ENCODE data around the gene DOK4.
"Not testable (repeated sequence)": the region's sequence is repeated elsewhere in the genome, so short reads cannot be mapped to it uniquely, and the experiment has no call there.

DOK4 gene

GRCh38 chr16:57475711-57476339 lies 10.5 kb downstream of the DOK4 start:
- DNase-seq, result peak; percentile 33 to 71

DNA sequence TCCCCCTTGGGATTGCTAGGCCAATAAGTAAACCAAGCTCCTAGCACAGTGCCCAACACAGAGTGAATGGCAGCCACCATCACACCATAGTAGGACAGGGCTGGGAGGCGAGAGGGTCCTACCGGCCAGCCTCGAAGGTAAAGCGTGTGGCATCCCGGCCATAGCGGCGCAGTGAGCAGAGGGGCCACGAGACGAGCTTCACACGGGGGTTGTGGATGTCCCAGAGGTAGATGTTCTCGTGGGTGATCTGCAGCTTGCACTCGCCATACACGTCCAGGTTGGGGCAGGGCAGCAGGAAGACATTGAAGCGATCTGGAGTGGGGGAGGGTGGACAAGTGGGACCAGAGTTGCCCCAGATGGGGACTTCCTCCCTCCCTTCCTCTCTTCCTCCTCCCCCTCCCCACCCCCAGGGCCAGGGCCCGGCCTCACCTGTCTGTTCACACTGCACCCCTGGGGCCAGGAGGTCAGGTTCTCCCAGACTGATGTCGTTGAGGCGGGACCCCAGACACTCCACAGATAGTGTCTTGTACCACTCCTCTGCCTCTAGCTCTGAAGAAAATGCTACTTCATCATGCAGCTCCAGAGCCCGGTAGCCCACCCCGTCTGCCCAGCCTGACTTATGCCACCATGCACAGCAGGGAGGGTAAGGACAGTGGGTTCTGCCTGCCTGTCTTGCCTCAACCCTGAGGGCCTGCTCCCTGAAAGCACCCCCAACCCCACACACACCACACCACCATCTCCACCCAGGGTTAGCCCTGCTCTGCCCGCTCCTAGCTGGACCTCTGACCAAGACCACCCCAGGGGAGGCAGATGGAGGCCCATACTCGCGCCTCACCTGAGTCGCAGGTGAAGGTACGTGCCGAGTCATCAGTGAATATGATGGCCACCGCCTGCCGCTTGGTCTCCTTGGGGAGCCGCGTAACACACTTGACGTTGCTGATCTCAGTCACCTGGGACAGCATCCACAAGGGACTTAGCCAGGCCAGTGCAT lies 11.3 kb downstream of the DOK4 start:
- DNase-seq, result no peak

DNA sequence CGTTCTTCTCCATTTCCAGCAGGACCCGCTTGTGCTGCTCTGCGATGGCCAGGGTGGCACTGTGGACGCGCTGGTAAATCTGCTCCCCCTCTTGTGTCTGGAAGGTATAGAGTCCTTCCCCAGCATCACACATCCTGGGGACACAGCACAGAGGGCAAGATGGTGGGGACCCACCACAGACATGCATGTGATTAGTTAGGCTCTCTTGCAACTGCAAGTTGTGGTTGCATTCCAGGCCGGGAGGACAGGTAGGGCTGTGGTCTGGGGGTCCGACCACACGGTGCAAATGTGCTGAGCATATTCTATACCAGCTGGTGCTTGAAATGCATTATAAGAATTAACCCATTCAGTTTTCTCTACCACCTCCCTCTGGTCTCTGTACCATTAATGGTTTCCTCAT lies 12.4 kb downstream of the DOK4 start:
- DNase-seq, result no peak

DNA sequence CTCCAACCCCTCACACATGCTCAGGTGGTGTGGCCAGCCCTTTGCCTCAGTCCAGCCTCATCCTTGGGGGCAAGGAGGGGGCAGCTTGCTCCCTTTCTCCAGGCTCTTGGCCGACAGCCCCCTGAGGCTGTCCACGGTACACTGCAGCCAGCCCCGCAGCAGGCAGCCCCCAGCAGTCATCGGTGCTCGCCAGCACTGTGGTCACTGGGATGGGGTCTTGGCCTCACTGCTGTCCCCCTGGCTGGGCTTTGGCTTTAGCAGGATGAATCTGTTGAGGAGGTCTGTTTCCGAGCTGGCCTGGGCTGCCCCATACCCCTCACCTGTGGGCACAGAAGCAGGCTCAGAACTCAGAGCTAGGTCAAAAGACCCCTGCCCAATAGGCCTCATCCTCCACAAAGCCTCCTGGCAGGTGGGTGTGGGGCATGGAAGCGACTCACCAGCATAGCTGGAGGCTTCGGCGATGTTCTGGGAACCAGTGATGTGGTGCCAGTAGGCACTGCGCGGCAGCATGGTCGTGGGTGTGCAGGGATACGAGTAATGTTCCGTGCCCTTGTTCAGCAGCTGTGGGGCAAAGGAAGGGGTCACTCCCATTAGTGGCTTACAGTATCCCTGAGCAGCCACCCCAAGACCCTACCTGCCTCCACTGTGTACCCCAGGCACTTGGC lies 13.0 kb downstream of the DOK4 start:
- no peak for DNase-seq

- DNase-seq, result no peak
These were observed 13.6 kb downstream of the DOK4 start for GRCh38 chr16:57472665-57473060.

DNA sequence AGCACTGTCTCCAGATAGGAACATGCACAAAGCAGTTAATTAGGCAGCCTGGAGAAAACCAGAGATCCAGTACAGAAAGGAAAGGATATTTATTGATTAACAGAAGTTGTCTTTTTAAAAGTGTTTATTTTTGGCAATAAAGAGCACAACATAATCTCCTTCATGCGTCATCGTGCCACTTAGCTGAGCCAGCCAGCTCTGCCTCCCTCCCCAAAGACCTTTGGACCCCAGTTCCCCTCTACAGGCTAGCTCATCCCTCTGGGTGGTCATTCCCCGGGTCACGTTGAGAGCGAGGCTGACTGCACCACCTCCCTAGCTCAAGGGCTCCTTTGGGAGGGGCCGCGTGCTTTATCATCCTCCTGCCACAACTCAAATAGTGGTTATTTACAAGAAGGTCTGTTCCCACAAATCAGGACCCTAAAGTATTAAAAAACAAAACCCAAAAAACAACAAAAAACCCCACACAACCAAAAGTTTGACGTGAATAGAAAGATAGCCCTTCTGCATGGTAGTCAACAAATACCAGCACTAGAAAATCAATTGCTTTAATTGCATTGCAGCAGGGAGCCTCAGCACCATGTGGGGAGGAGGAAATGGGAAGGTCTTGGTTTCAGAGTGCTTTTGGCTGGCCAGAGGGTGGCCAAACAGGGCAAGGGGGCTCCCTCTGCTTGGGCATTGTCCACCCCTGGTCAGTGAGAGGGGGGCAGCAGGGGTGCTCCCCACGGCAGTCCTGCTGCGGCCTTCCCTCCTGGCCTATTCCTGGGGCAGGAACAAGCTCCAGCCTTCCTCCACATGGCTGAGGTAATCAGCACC lies 14.2 kb downstream of the DOK4 start:
- no peak for DNase-seq

DNA sequence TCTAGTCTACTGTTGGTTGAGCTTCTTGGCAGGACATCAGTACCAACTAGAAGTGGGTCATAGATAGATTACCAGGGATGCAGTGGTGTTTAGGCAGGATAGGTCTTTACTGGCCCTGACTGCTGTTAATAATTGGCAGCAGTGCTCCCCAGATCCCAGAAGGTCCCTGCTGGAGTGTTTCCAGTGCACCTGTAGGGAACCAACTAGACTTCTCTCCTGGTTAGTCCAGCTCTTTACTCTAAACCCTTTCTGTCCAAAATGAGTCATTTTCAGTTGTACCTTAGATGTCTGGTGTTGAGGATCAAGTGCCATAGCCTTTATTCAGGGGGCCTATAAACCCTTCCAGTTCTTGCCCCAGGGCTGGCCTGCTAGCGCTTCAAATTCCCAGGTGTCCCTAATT lies 15.1 kb downstream of the DOK4 start:
- no peak for DNase-seq

- no peak for DNase-seq
These were observed 15.6 kb downstream of the DOK4 start for GRCh38 chr16:57470711-57471110.

- no peak for DNase-seq
These were observed 16.3 kb downstream of the DOK4 start for GRCh38 chr16:57469917-57470470.

- DNase-seq, result no peak
These were observed 17.2 kb downstream of the DOK4 start for GRCh38 chr16:57469046-57469445.

DNA sequence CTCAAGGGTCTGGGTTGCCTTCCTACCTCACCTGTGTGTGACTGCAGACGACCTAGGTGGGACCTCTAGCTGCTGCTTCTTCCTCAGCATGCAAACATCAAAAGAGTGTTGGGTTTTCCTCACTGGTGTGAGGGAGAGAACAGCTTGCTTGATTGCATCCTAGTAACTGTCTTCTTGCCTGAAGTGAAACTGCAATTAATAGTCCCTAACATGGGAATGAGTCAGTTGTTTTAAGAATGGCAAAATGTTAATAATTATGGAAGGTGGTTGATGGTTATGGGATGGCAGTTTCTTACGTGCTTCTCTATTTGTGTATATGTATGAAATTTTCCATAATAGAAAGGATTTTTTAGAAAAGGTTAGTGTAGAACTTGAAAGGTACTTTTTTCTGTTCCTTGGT lies 17.9 kb downstream of the DOK4 start:
- no peak for DNase-seq

DNA sequence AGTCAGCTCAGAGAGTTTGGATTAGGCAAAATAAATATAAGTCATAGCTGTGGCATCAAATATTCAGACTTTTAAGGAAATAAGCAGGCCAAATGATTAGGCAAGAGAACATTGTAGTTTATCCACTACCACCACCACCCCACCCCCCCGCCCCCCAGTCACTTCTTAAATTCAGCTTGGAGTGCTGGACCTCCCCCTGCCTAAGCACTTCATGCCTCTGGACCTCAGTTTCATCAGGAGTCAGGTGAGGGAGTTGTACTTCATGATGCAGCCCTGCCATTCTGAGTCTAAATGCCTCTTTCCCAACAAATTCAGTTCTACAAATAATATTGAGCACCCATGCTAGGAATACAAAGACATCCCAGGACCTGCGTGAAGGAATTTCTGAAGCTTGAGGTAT lies 21.8 kb downstream of the DOK4 start:
- DNase-seq, result no peak

GRCh38 chr16:57462978-57463362 lies 23.3 kb downstream of the DOK4 start:
- DNase-seq, result no peak

GRCh38 chr16:57462209-57462977 lies 23.9 kb downstream of the DOK4 start, which contains the start of gene POLR2C:
TSS of gene POLR2C (plus strand) at chr16:57462679. CDS start at chr16:57462725, 46 bp downstream.
- peak; percentile 88 to 93 for DNase-seq

GRCh38 chr16:57452021-57452420 lies 34.3 kb downstream of the DOK4 start:
- DNase-seq, result no peak

GRCh38 chr16:57447186-57447962 lies 38.9 kb downstream of the DOK4 start, which contains the start of the genes CIAPIN1 and COQ9:
TSS of gene CIAPIN1 (minus strand) at chr16:57447385. CDS start at chr16:57440928, 6,457 bp downstream.
TSS of gene COQ9 (plus strand) at chr16:57447479. CDS start at chr16:57447506, 27 bp downstream.
- DNase-seq, result peak; percentile 91

GRCh38 chr16:57446531-57447185 lies 39.6 kb downstream of the DOK4 start:
- peak; percentile 14 to 21 for DNase-seq

DNA sequence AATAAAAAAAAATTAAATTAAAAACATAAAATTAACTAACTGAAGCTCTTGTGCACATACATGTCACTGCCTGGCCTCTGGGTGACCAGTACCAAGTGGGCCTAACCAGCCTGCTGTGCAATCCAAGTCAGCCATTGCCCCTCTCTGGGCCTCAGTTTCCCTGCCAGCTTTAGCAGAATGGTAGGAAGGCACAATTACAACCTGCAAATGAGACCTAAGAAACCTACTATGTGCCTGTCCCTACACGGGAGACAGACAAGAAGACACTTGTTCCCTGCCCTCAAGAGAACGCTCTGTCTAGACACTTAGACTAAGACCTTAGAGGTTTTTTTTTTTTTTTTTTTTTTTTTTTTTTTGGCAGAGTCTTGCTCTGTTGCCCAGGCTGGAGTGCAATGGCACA lies 40.8 kb downstream of the DOK4 start:
- DNase-seq, result no peak

DNA sequence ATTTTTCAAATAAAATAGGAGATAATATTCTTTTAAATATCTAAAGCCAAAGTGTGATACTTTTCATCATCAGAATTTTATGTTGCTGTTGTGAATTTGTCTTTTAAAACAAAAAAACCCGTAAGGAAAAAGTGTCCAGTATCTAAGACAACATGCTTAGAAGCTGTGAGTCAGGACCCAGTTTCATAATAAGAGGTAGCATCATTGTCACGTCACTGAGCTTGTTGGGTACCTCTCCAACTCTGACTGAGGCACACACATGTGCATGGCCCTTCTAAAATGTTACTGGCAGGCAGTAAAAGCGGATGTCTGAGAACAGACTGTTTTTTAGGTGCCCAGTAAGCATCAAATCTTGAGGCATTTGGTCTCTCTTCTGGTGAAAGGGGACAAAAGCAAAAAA lies 41.6 kb downstream of the DOK4 start:
- DNase-seq, result no peak

DNA sequence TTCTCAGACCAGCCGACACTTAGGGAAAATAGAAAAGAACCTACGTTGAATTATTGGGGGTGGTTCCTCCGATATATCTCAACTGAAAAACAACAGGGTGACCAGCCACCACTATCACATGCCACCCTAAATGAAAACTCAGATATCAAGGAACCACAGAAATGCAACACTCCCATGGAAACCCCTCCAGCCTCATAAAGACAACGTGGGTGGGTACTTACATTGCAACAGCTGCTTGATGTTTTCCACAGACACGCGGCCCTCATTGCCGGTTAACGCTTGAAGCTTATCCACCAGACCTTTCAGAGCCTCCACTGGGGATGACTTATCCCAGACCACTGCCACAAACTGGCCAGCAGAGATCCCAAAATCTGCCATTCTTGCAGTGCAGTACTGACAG lies 45.7 kb downstream of the DOK4 start:
- DNase-seq, result not testable (repeated sequence)

Data from activated CD4-positive, alpha-beta T cell treated with anti-CD3 and anti-CD28 coated beads for 4 hours (primary cell).